ENCODE measurements around the gene CEP55. TPM values are rescaled to one million over a fixed set of nuclear protein-coding genes. Genes with fewer than 3 reads are reported as not detected.

CEP55 gene
- total RNA-seq, 2 experiments from 2014 or later: 0.16 to 0.17 TPM

GRCh38 chr10:93473161-93473560, 23.3 kb upstream of the CEP55 start:
- H3K9me3 ChIP-seq (ENCODE audit: control insufficient read depth in 1 of 2, insufficient read depth in 1 of 2, low read length in 2 of 2): no peaks in the 10 kb centered on the region
- Mint-ChIP-seq H3K36me3 (ENCODE audit: low read depth) (no peaks in the 10 kb centered on the region), H3K27ac (no peak overlapping the region), H3K4me1 (ENCODE audit: low read depth) (no peaks in the 10 kb centered on the region), H3K4me3 (no peak overlapping the region), H3K27me3 (no peaks in the 10 kb centered on the region), H3K9me3 (no peaks in the 10 kb centered on the region)
- CTCF ChIA-PET: interaction anchor here (1.0 to 1.4 kb wide), 2 partner anchors 10 to 97 kb away, joined by 3 to 4 read pairs; no protein-coding TSS in a partner anchor
- no peak for ATAC-seq (ENCODE audit: poor library complexity)
- no peak overlapping the region for H3K27ac ChIP-seq (ENCODE audit: low read depth in 1 of 2, low read length in 2 of 2)
- intact Hi-C loops (cut with DNase I, micrococcal nuclease): no loop called here
- H3K27me3 ChIP-seq (ENCODE audit: control insufficient read depth in 1 of 2, insufficient read depth in 2 of 2, low read length in 2 of 2): no peaks in the 10 kb centered on the region
- POLR2A ChIA-PET: no interaction called here
- H3K36me3 ChIP-seq (ENCODE audit: insufficient read depth, low read length): no peaks in the 10 kb centered on the region
- no peak overlapping the region for H3K4me3 ChIP-seq (ENCODE audit: low read length)
- DNase-seq: no peak
- no peak for TF ChIP-seq CTCF (IDR thresholded peaks at IDR 0.05)
- no peaks in the 10 kb centered on the region for H3K4me1 ChIP-seq (ENCODE audit: insufficient read depth, low read length)

- no peaks in the 10 kb centered on the region for H3K4me1 ChIP-seq (ENCODE audit: insufficient read depth, low read length)
- POLR2A ChIA-PET: no interaction called here
- TF ChIP-seq CTCF (IDR thresholded peaks at IDR 0.05): no peak
- no peak overlapping the region for H3K27ac ChIP-seq (ENCODE audit: low read depth in 1 of 2, low read length in 2 of 2)
- no peaks in the 10 kb centered on the region for H3K36me3 ChIP-seq (ENCODE audit: insufficient read depth, low read length)
- H3K27me3 Mint-ChIP-seq: no peaks in the 10 kb centered on the region
- DNase-seq (no peak), ATAC-seq (ENCODE audit: poor library complexity) (no peak)
- no peaks in the 10 kb centered on the region for H3K36me3 Mint-ChIP-seq (ENCODE audit: low read depth)
- no peak overlapping the region for H3K4me3 Mint-ChIP-seq
- no peaks in the 10 kb centered on the region for H3K9me3 Mint-ChIP-seq
- no peaks in the 10 kb centered on the region for H3K9me3 ChIP-seq (ENCODE audit: control insufficient read depth in 1 of 2, insufficient read depth in 1 of 2, low read length in 2 of 2)
- intact Hi-C loops (cut with DNase I, micrococcal nuclease): no loop called here
- CTCF ChIA-PET: interaction anchor here (1.0 to 1.4 kb wide), 2 partner anchors 9 to 98 kb away, joined by 3 to 4 read pairs; no protein-coding TSS in a partner anchor
- H3K4me3 ChIP-seq (ENCODE audit: low read length): no peak overlapping the region
- no peak overlapping the region for H3K27ac Mint-ChIP-seq
- no peaks in the 10 kb centered on the region for H3K27me3 ChIP-seq (ENCODE audit: control insufficient read depth in 1 of 2, insufficient read depth in 2 of 2, low read length in 2 of 2)
- no peaks in the 10 kb centered on the region for H3K4me1 Mint-ChIP-seq (ENCODE audit: low read depth)
These were observed 22.5 kb upstream of the CEP55 start for GRCh38 chr10:93473804-93474472.

- Histone ChIP-seq H3K27me3 (ENCODE audit: control insufficient read depth in 1 of 2, insufficient read depth in 2 of 2, low read length in 2 of 2) (no peaks in the 10 kb centered on the region), H3K36me3 (ENCODE audit: insufficient read depth, low read length) (no peaks in the 10 kb centered on the region), H3K27ac (ENCODE audit: low read depth in 1 of 2, low read length in 2 of 2) (no peak overlapping the region), H3K4me1 (ENCODE audit: insufficient read depth, low read length) (no peaks in the 10 kb centered on the region), H3K4me3 (ENCODE audit: low read length) (no peak overlapping the region), H3K9me3 (ENCODE audit: control insufficient read depth in 1 of 2, insufficient read depth in 1 of 2, low read length in 2 of 2) (no peaks in the 10 kb centered on the region)
- Mint-ChIP-seq H3K4me1 (ENCODE audit: low read depth) (no peaks in the 10 kb centered on the region), H3K4me3 (no peak overlapping the region), H3K36me3 (ENCODE audit: low read depth) (no peaks in the 10 kb centered on the region), H3K27ac (no peak overlapping the region), H3K27me3 (peaks cover 8% of the 10 kb centered on the region), H3K9me3 (no peaks in the 10 kb centered on the region)
- intact Hi-C loops (cut with DNase I, micrococcal nuclease): no loop called here
- no peak for TF ChIP-seq CTCF (IDR thresholded peaks at IDR 0.05)
- ATAC-seq (ENCODE audit: poor library complexity) (no peak), DNase-seq (no peak)
- ChIA-PET POLR2A (no interaction called here), CTCF (interaction anchor here (1.4 kb wide), 1 partner anchor 99 kb away, joined by 6 read pairs; no protein-coding TSS in a partner anchor)
These were observed 21.2 kb upstream of the CEP55 start for GRCh38 chr10:93475227-93475626.
